Measurements from ENCODE around the gene HIPK3.

The HIPK3 gene

DNA sequence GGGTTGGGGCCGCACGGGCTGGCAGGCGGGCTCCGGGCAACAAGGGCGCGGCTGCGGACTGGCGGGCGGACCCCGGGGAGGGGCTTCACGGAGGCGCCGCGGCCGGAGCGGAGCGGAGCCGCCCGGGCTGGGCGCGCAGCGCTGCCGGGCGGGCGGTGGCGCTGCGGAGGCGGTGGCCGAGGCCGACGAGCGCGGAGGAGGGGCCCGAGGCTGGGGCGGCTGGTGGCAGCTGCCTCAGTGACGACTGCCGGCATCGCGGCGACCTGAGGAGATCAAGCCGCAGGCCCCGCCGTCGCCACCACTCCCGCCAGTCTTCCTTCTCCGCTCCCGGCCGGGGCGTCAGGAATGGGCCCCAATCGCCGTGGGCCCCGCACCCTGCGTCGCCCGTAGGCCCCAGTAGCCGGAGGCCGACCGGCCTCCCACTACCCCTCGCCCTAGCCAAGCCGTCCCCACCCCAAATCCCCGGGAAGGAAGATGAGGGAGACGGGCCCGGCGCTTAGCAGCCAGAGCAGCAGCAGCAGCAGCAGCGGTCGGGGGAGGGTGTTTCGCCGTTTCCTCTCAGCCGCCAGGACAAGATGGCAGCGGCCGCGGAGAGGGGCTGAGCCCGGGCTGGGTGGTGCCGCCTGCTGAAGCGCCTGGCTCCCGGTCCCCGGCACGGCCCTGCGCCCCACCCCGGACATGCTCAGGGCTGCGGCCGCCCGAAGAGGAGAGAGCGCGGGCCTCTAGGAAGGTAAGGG, at the start of gene HIPK3:
Gene HIPK3, plus strand, starts transcription at position 222 of the 737 bp plus-strand sequence.
- Histone ChIP-seq H3K4me1 (peaks cover 8% of the 10 kb centered on the region), H3K36me3 (ENCODE audit: control insufficient read depth, insufficient read depth, low read length) (no peaks in the 10 kb centered on the region), H3K4me2 (ENCODE audit: low read length) (peak within 1 kb of the TSS; percentile 81), H2AFZ (peak within 1 kb of the TSS; percentile 97), H3K27ac (peak within 1 kb of the TSS; percentile 100), H3K9ac (peak within 1 kb of the TSS; percentile 100), H3K9me3 (ENCODE audit: control insufficient read depth, low read length) (no peaks in the 10 kb centered on the region), H3K4me3 (ENCODE audit: low read depth, low read length) (peak within 1 kb of the TSS; percentile 91), H3K27me3 (ENCODE audit: control insufficient read depth, insufficient read depth, low read length) (no peaks in the 10 kb centered on the region), H3K79me2 (peaks cover 15% of the 10 kb centered on the region)
- TF ChIP-seq, protein P1, sequence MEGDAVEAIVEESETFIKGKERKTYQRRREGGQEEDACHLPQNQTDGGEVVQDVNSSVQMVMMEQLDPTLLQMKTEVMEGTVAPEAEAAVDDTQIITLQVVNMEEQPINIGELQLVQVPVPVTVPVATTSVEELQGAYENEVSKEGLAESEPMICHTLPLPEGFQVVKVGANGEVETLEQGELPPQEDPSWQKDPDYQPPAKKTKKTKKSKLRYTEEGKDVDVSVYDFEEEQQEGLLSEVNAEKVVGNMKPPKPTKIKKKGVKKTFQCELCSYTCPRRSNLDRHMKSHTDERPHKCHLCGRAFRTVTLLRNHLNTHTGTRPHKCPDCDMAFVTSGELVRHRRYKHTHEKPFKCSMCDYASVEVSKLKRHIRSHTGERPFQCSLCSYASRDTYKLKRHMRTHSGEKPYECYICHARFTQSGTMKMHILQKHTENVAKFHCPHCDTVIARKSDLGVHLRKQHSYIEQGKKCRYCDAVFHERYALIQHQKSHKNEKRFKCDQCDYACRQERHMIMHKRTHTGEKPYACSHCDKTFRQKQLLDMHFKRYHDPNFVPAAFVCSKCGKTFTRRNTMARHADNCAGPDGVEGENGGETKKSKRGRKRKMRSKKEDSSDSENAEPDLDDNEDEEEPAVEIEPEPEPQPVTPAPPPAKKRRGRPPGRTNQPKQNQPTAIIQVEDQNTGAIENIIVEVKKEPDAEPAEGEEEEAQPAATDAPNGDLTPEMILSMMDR (IDR thresholded peaks at IDR 0.05) = peak; percentile 11

DNA sequence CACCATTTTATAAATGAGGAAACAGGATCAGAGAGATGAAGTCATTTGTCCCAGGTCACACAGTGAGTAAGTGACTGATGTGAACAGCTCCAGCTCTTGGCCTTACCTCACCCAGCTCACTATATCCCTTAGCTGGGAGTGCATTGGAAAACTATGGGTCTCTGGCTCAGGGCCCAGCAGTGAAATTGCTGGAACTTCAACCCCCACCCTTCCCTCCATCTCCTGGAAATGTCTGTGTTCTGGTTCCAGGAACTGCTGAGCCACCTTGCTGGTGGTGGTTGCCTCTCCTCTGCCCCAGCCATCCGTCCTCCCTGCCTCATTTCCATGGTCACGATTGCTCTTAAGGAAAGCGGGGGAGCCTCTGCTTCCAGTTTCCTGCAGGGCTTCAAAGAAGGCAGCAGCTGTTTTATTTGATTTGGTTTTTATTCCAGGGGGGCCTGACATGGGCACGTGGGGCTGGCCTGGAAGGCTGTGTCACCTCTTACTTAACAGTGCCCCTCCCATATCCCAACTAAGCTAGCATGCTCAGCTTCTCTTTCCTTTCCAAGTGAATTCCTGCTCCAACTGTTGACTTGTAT, 49.7 kb upstream of the HIPK3 start:
- Histone ChIP-seq H3K79me2 (no peaks in the 10 kb centered on the region), H3K27ac (no peak overlapping the region), H3K4me2 (ENCODE audit: low read length) (no peak overlapping the region), H3K9ac (no peak overlapping the region), H3K36me3 (ENCODE audit: control insufficient read depth, insufficient read depth, low read length) (no peaks in the 10 kb centered on the region), H2AFZ (no peak overlapping the region), H3K9me3 (ENCODE audit: control insufficient read depth, low read length) (no peaks in the 10 kb centered on the region), H3K27me3 (ENCODE audit: control insufficient read depth, insufficient read depth, low read length) (no peaks in the 10 kb centered on the region), H3K4me3 (ENCODE audit: low read depth, low read length) (no peak overlapping the region), H3K4me1 (no peaks in the 10 kb centered on the region)
- TF ChIP-seq, protein P1 (IDR thresholded peaks at IDR 0.05) = no peak

DNA sequence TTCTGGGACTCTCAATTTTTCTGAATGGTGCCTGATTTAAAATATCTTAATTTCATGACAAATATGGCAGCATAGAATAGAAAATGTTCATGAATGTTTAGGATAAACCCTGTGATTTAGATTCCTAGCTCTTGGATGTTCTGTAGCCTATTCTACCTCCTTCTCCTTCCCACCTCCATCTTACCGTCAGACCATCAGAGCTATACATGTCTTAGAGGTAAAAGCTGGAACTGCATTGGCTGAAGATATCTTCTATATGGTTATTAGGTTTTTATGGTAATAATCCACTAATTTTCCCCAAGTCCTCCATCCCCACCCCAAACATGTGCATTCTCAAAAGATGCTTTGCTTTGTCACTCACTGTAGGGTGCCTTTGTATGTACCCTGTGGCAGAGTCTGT, 49.0 kb upstream of the HIPK3 start:
- Histone ChIP-seq H3K4me2 (ENCODE audit: low read length) (no peak overlapping the region), H3K9me3 (ENCODE audit: control insufficient read depth, low read length) (no peaks in the 10 kb centered on the region), H3K36me3 (ENCODE audit: control insufficient read depth, insufficient read depth, low read length) (no peaks in the 10 kb centered on the region), H3K4me1 (no peaks in the 10 kb centered on the region), H3K27me3 (ENCODE audit: control insufficient read depth, insufficient read depth, low read length) (no peaks in the 10 kb centered on the region), H2AFZ (no peak overlapping the region), H3K27ac (no peak overlapping the region), H3K4me3 (ENCODE audit: low read depth, low read length) (no peak overlapping the region), H3K79me2 (no peaks in the 10 kb centered on the region), H3K9ac (no peak overlapping the region)
- TF ChIP-seq, protein P1 (IDR thresholded peaks at IDR 0.05) = no peak

DNA sequence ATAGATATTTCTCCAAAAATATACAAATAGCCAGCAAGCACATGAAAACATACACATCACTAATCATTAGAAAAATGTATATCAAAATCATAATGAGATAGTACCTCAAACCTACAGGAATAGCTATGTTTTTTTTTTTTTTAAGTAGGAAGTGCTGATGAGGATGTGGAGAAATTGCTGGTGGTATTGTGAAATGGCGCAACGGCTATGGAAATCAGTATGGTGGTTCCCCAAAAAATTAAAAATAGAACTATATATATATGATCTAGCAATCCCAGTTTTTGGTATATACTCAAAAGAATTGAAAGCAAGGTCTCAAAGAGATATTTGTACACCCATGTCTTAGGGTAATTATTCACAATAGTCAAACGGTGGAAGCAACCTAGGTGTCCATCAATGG, 46.0 kb upstream of the HIPK3 start:
- no peak overlapping the region for H2AFZ ChIP-seq
- no peaks in the 10 kb centered on the region for H3K4me1 ChIP-seq
- no peak overlapping the region for H3K27ac ChIP-seq
- H3K9ac ChIP-seq = no peak overlapping the region
- H3K4me3 ChIP-seq (ENCODE audit: low read depth, low read length) = no peak overlapping the region
- no peak overlapping the region for H3K4me2 ChIP-seq (ENCODE audit: low read length)
- H3K9me3 ChIP-seq (ENCODE audit: control insufficient read depth, low read length) = no peaks in the 10 kb centered on the region
- TF ChIP-seq, protein P1 (IDR thresholded peaks at IDR 0.05) = no peak
- no peaks in the 10 kb centered on the region for H3K36me3 ChIP-seq (ENCODE audit: control insufficient read depth, insufficient read depth, low read length)
- H3K79me2 ChIP-seq = no peaks in the 10 kb centered on the region
- H3K27me3 ChIP-seq (ENCODE audit: control insufficient read depth, insufficient read depth, low read length) = no peaks in the 10 kb centered on the region
